ENCODE data around the gene HOXC9. TPM values are rescaled to one million over a fixed set of nuclear protein-coding genes. Genes with fewer than 3 reads are reported as not detected.

HOXC9 gene
- total and polyA plus RNA-seq, 2 of the 8 experiments (the other 6 are each of a cell fraction or from before 2014, with no cell fraction given) = not detected

DNA sequence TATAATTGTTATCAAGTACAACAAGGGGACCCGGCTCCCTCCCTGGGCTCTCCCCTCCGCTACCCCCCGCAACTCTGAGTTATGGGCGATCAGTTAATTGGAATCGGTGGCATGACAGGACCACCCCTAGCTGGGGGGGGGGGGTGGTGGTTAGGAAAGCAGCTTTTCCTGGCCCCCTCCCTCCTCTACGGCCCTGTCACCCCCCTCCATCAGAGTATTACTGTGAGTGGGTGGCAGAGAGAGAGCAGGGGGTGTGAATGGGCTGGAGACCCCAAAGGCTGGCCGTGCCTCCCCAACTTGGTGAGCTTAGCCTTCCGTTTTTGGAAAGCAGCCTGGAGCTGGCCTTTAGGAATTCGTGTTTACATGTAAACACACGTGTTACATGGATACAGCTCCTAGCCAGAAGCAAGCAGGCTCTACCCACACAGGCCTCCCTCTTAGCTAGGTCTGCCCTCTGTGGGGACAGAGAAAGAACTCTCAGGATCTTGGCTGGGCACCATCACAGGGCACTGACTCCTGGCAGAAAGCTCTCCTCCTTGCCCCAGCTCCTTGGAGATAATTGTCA, 52.6 kb downstream of the HOXC9 start:
- Histone ChIP-seq H2BK120ac (replicated peaks; ENCODE audit: low read depth, low read length) (no peak overlapping the region), H3K9me3 (ENCODE audit: insufficient read depth in 2 of 2, low read depth in 1 of 2, low read length in 1 of 2) (no peaks in the 10 kb centered on the region), H2AFZ (ENCODE audit: low read length) (no peak overlapping the region), H3K23me2 (ENCODE audit: low read depth, low read length) (peaks cover 3% of the 10 kb centered on the region), H4K5ac (ENCODE audit: insufficient read length, low read depth, low read length) (no peak overlapping the region), H4K20me1 (replicated peaks in 1 of 2; ENCODE audit: control insufficient read depth in 1 of 2, insufficient read depth in 2 of 2, low read length in 2 of 2) (peaks cover 15 to 19% of the 10 kb centered on the region in 2 experiments), H2BK12ac (ENCODE audit: low read depth, low read length) (peak overlapping the region; percentile 44; the same call in 1 of the 2 replicates), H3K27me3 (replicated peaks in 1 of 4; ENCODE audit: control insufficient read depth in 3 of 4, extremely low read depth in 1 of 4, insufficient read depth in 3 of 4, low read length in 3 of 4) (peaks cover 95 to 100% (median 99%) of the 10 kb centered on the region in 4 experiments), H2AK5ac (ENCODE audit: low read depth, low read length) (peak overlapping the region; percentile 28; the same call in 1 of the 2 replicates), H3K23ac (ENCODE audit: insufficient read length) (no peak overlapping the region), H3K18ac (ENCODE audit: extremely low read depth, low read length) (no peak overlapping the region; the same call in 1 of the 2 replicates), H3K4me3 (ENCODE audit: extremely low read depth in 1 of 4, insufficient read depth in 2 of 4, low read depth in 3 of 4, low read length in 4 of 4) (no peak overlapping the region), H3K4me1 (replicated peaks in 1 of 4; ENCODE audit: control insufficient read depth in 3 of 4, insufficient read depth in 4 of 4, low read length in 3 of 4) (peaks cover 1 to 18% (median 3%) of the 10 kb centered on the region in 4 experiments; a peak in 6 of 7 replicates), H2BK15ac (ENCODE audit: low read length) (no peak overlapping the region), H3K79me2 (ENCODE audit: control insufficient read depth in 1 of 2, insufficient read depth in 2 of 2, low read length in 2 of 2) (no peaks in the 10 kb centered on the region), H3K9ac (replicated peaks in 1 of 4; ENCODE audit: extremely low read depth in 1 of 4, low read depth in 3 of 4, low read length in 3 of 4) (no peak overlapping the region), H3K14ac (ENCODE audit: insufficient read length) (no peak overlapping the region), H3K4me2 (ENCODE audit: insufficient read depth in 1 of 2, low read depth in 2 of 2, low read length in 2 of 2) (peak overlapping the region in 1 of 2 experiments; percentile 50; a peak in 1 of 4 replicates), H4K8ac (ENCODE audit: extremely low read depth, insufficient read depth, low read length) (no peak overlapping the region), H3K27ac (ENCODE audit: low read depth, low read length) (no peak overlapping the region), H4K91ac (replicated peaks; ENCODE audit: insufficient read length, low read length) (no peak overlapping the region), H3K79me1 (ENCODE audit: low read depth, low read length) (no peaks in the 10 kb centered on the region), H2BK20ac (ENCODE audit: low read length) (no peak overlapping the region), H3K36me3 (ENCODE audit: control insufficient read depth in 2 of 4, insufficient read depth in 4 of 4, low read length in 3 of 4) (peaks cover 0 to 2% (median 0%) of the 10 kb centered on the region in 4 experiments; a peak in 1 of 8 replicates), H3K4ac (replicated peaks; ENCODE audit: insufficient read length, low read depth, low read length) (no peak overlapping the region), H2BK5ac (ENCODE audit: low read depth, low read length) (no peak overlapping the region), H3K56ac (replicated peaks; ENCODE audit: insufficient read length, low read depth, low read length) (no peak overlapping the region)
- ChIA-PET POLR2A (ENCODE audit: partially characterized antibody) (interaction anchor here (0.9 to 1.0 kb wide), 2 partner anchors 18 to 29 kb away, joined by 3 read pairs; no protein-coding TSS in a partner anchor), CTCF (ENCODE audit: partially characterized antibody) (interaction anchor here (0.6 to 4.9 kb wide), 24 partner anchors 13 to 322 kb away, joined by 3 to 34 read pairs (median 4); partner anchors contain the start of genes HOXC5, HOXC8 and SMUG1)
- DNase-seq (ENCODE audit: low read depth in 1 of 2, low spot score in 2 of 2) (no peak), FAIRE-seq (no peak)
- WGBS, 2 experiments (ENCODE audit: extremely low coverage in 1 of 2, insufficient coverage in 1 of 2, insufficient read length in 1 of 2, insufficient replicate concordance in 2 of 2, low coverage in 1 of 2, low lambda C conversion rate in 2 of 2, missing lambda C conversion rate in 1 of 2) = 13% methylated on average over 9 of the region's 10 CpGs; no CpG with 5 or more reads in 1 of the 2 experiments
- peak; percentile 2 for TF ChIP-seq RNF2 (IDR thresholded peaks at IDR 0.05; ENCODE audit: borderline replicate concordance, low read depth, low read length, missing control alignments, poor library complexity, severe bottlenecking)
- TF ChIP-seq CBX8 (IDR thresholded peaks at IDR 0.05; ENCODE audit: borderline replicate concordance, low read depth, low read length) = peak; percentile 35; the same call in 1 of the 2 replicates
- TF ChIP-seq, protein P1, sequence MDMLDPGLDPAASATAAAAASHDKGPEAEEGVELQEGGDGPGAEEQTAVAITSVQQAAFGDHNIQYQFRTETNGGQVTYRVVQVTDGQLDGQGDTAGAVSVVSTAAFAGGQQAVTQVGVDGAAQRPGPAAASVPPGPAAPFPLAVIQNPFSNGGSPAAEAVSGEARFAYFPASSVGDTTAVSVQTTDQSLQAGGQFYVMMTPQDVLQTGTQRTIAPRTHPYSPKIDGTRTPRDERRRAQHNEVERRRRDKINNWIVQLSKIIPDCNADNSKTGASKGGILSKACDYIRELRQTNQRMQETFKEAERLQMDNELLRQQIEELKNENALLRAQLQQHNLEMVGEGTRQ (IDR thresholded peaks at IDR 0.05; ENCODE audit: low read length) = no peak
